ENCODE data around the gene RAB7A. TPM values are rescaled to one million over a fixed set of nuclear protein-coding genes. Genes with fewer than 3 reads are reported as not detected.

Gene RAB7A
- total and polyA plus RNA-seq, 2 of the 13 experiments (the other 11 are each of a cell fraction or from before 2014, with no cell fraction given), result 26.5 to 182 TPM

- H3K79me2 ChIP-seq (ENCODE audit: insufficient read depth, low read length), result no peaks in the 10 kb centered on the region
- ChIA-PET CTCF (ENCODE audit: low intra/inter-chr PET ratio, low total read pairs) (no interaction called here), POLR2A (no interaction called here)
- in situ Hi-C loops (cut with HindIII; ENCODE audit: extremely low pct_ligation_motif_present, low pct_unique_long_range_greater_than_20kb) (loop anchor here (10.0 kb wide), 1 partner anchor 134 kb away; no protein-coding TSS in a partner anchor), intact Hi-C loops (cut with micrococcal nuclease; ENCODE audit: unreplicated experiment) (no loop called here)
- WGBS (ENCODE audit: low lambda C conversion rate), result 100% methylated on average over 3 of the region's 3 CpGs
- no TSS peak for BruUV-seq (replicated peaks)
- H3K4me1 ChIP-seq (ENCODE audit: insufficient read depth, low read length), result no peaks in the 10 kb centered on the region
- DNase-seq (ENCODE audit: low spot score) (no peak), ATAC-seq (no peak), FAIRE-seq (no peak)
- H2AFZ ChIP-seq (ENCODE audit: low read length), result no peak overlapping the region
- H4K20me1 ChIP-seq (ENCODE audit: insufficient read depth, low read length), result no peaks in the 10 kb centered on the region; the same call in 1 of the 2 replicates
- H3K9me3 ChIP-seq (ENCODE audit: low read length), result no peaks in the 10 kb centered on the region
- H3K4me3 ChIP-seq (replicated peaks in 1 of 3; ENCODE audit: insufficient read depth in 1 of 3, low read depth in 2 of 3, low read length in 3 of 3), result no peak overlapping the region
- no peak overlapping the region for H3K4me2 ChIP-seq (ENCODE audit: low read depth, low read length)
- TF ChIP-seq TBP (CRISPR knock-in tag; IDR thresholded peaks at IDR 0.05), result no peak
- no peak for TF ChIP-seq SMC3 (IDR thresholded peaks at IDR 0.05; ENCODE audit: low read length)
- no peak for TF ChIP-seq HNRNPUL1 (IDR thresholded peaks at IDR 0.05; ENCODE audit: low read depth, low read length)
- TF ChIP-seq ZNF367 (CRISPR knock-in tag; IDR thresholded peaks at IDR 0.05; ENCODE audit: borderline replicate concordance), result no peak
- peaks cover 39 to 81% of the 10 kb centered on the region in 2 experiments for H3K36me3 ChIP-seq (replicated peaks in 1 of 2; ENCODE audit: control insufficient read depth in 1 of 2, insufficient read depth in 2 of 2, low read length in 2 of 2)
- no peak overlapping the region for H3K9ac ChIP-seq (ENCODE audit: insufficient read depth, low read depth, low read length)
- H3K27me3 ChIP-seq (ENCODE audit: control insufficient read depth in 1 of 2, insufficient read depth in 2 of 2, low read length in 2 of 2), result no peaks in the 10 kb centered on the region
- no peak overlapping the region for H3K27ac ChIP-seq (ENCODE audit: extremely low read length, insufficient read depth, low read length)
Observed at GRCh38 chr3:128808672-128809071, 82.7 kb downstream of the RAB7A start.

- ATAC-seq (no peak), FAIRE-seq (no peak), DNase-seq (ENCODE audit: low spot score) (no peak)
- WGBS (ENCODE audit: low lambda C conversion rate), result 96% methylated on average over 8 of the region's 8 CpGs
- no peak overlapping the region for H3K9ac ChIP-seq (ENCODE audit: insufficient read depth, low read depth, low read length)
- no TSS peak for BruUV-seq (replicated peaks)
- H3K4me3 ChIP-seq (replicated peaks in 1 of 3; ENCODE audit: insufficient read depth in 1 of 3, low read depth in 2 of 3, low read length in 3 of 3), result no peak overlapping the region
- CTCF ChIA-PET (ENCODE audit: low intra/inter-chr PET ratio, low total read pairs), result no interaction called here
- no peak overlapping the region for H2AFZ ChIP-seq (ENCODE audit: low read length)
- no peaks in the 10 kb centered on the region for H3K4me1 ChIP-seq (ENCODE audit: insufficient read depth, low read length)
- no peaks in the 10 kb centered on the region for H3K79me2 ChIP-seq (ENCODE audit: insufficient read depth, low read length)
- H3K4me2 ChIP-seq (ENCODE audit: low read depth, low read length), result no peak overlapping the region
- POLR2A ChIA-PET, result no interaction called here
- H3K27ac ChIP-seq (ENCODE audit: extremely low read length, insufficient read depth, low read length), result no peak overlapping the region
- H3K36me3 ChIP-seq (replicated peaks in 1 of 2; ENCODE audit: control insufficient read depth in 1 of 2, insufficient read depth in 2 of 2, low read length in 2 of 2), result peaks cover 28 to 62% of the 10 kb centered on the region in 2 experiments
- in situ Hi-C loops (cut with HindIII; ENCODE audit: extremely low pct_ligation_motif_present, low pct_unique_long_range_greater_than_20kb) (no loop called here), intact Hi-C loops (cut with micrococcal nuclease; ENCODE audit: unreplicated experiment) (no loop called here)
- H4K20me1 ChIP-seq (ENCODE audit: insufficient read depth, low read length), result peaks cover 2% of the 10 kb centered on the region; the same call in 1 of the 2 replicates
- TF ChIP-seq EED (CRISPR knock-in tag; IDR thresholded peaks at IDR 0.05), result no peak
- TF ChIP-seq ZNF367 (CRISPR knock-in tag; IDR thresholded peaks at IDR 0.05; ENCODE audit: borderline replicate concordance), result no peak
- TF ChIP-seq SP5 (CRISPR knock-in tag; IDR thresholded peaks at IDR 0.05; ENCODE audit: borderline replicate concordance, low read depth), result no peak
- no peak for TF ChIP-seq ZSCAN21 (CRISPR knock-in tag; IDR thresholded peaks at IDR 0.05; ENCODE audit: borderline replicate concordance)
- TF ChIP-seq ZBTB20 (CRISPR knock-in tag; IDR thresholded peaks at IDR 0.05; ENCODE audit: borderline replicate concordance, low read depth), result no peak
- no peak for TF ChIP-seq ZNF543 (CRISPR knock-in tag; IDR thresholded peaks at IDR 0.05)
- no peak for TF ChIP-seq MAZ (IDR thresholded peaks at IDR 0.05; ENCODE audit: borderline replicate concordance, low read depth, low read length)
- no peak for TF ChIP-seq MAZ (CRISPR knock-in tag; IDR thresholded peaks at IDR 0.05; ENCODE audit: low read depth)
- TF ChIP-seq SIN3A (IDR thresholded peaks at IDR 0.05; ENCODE audit: borderline replicate concordance, low read depth, low read length), result no peak
- no peak for TF ChIP-seq MIER3 (CRISPR knock-in tag; IDR thresholded peaks at IDR 0.05; ENCODE audit: borderline replicate concordance)
- no peak for TF ChIP-seq ZNF674 (CRISPR knock-in tag; IDR thresholded peaks at IDR 0.05; ENCODE audit: low read depth)
- H3K9me3 ChIP-seq (ENCODE audit: low read length), result no peaks in the 10 kb centered on the region
- H3K27me3 ChIP-seq (ENCODE audit: control insufficient read depth in 1 of 2, insufficient read depth in 2 of 2, low read length in 2 of 2), result no peaks in the 10 kb centered on the region
Observed at GRCh38 chr3:128813097-128813496, 87.1 kb downstream of the RAB7A start.
